WI38 (cell line): Measurements from ENCODE around the gene CCDC88C.

Experiments used
- H3K4me3 ChIP-seq: 2 replicates; pipeline ENCODE4 v1.5.1; 2011; ENCODE audit warnings: low read depth, mild to moderate bottlenecking, control low read depth, low read length
- TF ChIP-seq, protein P1 (sequence below): IDR thresholded peaks from 2 replicates; pipeline ENCODE4 v1.5.1; 2012; ENCODE audit warnings: low read depth, mild to moderate bottlenecking, control low read depth, low read length

Gene CCDC88C

DNA sequence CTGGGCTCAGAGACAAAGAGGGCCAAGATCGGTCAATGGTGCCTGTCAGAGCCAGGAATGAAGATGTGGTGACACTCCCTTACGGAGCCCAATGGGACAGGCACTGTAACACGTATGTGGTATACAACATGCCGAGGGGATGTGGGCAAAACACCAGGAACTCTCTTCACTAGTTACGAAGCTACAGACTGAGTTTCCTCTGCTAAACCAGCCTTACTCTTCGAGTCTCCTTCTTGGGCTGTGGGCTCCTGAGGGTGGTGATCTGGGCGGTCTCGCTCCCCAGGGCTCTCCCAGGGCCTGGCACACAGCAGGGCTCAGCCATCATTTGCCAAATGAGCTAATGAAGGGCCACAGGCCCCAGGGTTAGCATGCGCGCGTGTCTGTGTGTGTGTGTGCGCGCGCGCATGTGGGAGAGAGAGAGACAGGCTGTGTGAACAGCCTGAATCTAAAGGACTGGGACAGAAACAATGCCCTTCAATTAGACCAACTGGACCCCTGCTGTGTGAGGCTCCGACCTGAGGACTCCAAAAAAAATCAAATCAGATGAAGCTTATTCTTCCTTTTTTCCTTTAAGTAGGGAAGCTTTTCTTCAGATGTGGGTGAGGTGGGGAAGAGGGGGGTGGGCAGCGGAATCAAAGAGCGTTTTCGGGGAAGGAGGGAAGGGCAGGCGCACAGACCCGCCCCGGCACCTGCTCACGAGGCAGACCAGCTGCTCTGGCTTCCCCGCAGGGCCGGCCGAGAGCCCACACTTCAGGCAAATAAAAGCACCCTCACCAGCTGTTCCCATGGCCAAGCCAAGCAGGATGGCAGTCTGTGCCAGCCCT is 42.5 kb downstream of the CCDC88C start:
- H3K4me3 ChIP-seq, result no peak overlapping the region

DNA sequence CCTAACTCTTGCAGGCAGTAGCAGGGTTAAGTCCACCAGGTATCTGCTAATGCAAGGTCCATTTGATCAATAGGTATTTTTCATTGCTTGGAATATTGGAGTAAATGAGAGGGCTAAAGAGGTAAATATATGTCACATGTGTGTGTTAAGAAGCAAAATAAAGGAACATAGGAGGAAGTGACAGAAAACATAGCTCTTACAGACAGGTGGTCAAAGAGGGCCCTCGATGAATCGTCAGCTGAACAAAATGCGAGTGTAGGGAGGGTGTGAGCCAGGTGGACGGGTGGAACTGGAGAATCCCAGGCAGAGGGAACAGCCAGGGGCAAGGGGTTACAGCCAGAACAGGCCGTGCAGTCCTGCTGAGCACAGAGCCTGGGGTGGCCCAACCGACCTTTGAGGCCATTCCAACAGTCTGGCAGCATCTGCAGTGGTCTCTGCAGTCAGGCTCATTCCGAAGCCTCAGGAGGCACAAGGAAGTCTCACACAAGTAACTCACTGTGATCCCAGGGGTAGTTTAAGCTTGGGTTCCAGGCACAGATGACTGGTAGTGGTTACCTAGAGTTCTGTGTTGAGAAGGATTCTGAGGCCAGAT is 43.2 kb downstream of the CCDC88C start:
- H3K4me3 ChIP-seq, result no peak overlapping the region
- TF ChIP-seq, protein P1, sequence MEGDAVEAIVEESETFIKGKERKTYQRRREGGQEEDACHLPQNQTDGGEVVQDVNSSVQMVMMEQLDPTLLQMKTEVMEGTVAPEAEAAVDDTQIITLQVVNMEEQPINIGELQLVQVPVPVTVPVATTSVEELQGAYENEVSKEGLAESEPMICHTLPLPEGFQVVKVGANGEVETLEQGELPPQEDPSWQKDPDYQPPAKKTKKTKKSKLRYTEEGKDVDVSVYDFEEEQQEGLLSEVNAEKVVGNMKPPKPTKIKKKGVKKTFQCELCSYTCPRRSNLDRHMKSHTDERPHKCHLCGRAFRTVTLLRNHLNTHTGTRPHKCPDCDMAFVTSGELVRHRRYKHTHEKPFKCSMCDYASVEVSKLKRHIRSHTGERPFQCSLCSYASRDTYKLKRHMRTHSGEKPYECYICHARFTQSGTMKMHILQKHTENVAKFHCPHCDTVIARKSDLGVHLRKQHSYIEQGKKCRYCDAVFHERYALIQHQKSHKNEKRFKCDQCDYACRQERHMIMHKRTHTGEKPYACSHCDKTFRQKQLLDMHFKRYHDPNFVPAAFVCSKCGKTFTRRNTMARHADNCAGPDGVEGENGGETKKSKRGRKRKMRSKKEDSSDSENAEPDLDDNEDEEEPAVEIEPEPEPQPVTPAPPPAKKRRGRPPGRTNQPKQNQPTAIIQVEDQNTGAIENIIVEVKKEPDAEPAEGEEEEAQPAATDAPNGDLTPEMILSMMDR, result no peak

More for the DNA sequence above, 42.5 kb downstream of the CCDC88C start:
- TF ChIP-seq, protein P1, result no peak

- no peak overlapping the region for H3K4me3 ChIP-seq
- TF ChIP-seq, protein P1, result no peak
Measured at GRCh38 chr14:91373591-91374254, 43.9 kb downstream of the CCDC88C start.

DNA sequence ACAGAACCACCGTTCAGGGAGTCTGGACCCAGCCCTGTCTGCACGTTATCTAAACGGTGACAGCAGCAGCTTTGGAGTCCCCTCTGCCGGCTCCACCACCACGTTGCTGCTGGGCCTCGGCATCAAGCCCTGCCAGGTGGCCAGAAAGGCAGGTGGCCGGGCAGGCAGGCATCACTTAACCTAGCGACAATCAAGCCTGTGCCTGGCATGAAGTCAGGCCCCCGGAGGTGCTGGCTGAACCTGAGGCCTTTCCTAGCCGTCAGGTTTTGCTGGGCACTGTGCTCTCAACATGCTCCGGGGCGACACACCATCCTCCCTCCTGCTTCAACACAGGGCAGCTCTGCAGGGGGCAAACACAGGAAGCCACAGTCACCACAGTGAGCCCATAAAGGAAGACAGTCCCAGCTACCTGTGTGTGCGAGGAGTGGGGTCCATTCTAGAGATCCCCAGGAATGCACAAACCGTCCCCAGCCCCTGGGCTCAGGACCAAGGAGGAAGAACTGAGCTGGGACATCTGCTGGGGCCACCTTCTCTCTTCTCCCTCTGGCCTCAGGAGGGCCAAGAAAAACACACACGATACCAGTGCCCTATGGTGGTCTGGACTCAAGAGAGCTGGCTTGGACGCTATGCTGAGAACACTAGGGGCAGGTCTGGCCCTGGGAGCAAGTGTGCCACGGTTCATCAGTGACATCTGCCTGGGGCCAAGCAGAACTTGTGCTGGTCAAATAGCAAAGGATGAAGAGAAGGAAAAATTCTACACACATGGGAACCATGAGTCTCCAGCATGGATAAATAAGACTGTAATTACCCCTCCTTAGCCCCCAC is 44.7 kb downstream of the CCDC88C start:
- TF ChIP-seq, protein P1, result no peak
- no peak overlapping the region for H3K4me3 ChIP-seq

- TF ChIP-seq, protein P1, result no peak
- no peak overlapping the region for H3K4me3 ChIP-seq
Measured at GRCh38 chr14:91371990-91372375, 45.6 kb downstream of the CCDC88C start.

DNA sequence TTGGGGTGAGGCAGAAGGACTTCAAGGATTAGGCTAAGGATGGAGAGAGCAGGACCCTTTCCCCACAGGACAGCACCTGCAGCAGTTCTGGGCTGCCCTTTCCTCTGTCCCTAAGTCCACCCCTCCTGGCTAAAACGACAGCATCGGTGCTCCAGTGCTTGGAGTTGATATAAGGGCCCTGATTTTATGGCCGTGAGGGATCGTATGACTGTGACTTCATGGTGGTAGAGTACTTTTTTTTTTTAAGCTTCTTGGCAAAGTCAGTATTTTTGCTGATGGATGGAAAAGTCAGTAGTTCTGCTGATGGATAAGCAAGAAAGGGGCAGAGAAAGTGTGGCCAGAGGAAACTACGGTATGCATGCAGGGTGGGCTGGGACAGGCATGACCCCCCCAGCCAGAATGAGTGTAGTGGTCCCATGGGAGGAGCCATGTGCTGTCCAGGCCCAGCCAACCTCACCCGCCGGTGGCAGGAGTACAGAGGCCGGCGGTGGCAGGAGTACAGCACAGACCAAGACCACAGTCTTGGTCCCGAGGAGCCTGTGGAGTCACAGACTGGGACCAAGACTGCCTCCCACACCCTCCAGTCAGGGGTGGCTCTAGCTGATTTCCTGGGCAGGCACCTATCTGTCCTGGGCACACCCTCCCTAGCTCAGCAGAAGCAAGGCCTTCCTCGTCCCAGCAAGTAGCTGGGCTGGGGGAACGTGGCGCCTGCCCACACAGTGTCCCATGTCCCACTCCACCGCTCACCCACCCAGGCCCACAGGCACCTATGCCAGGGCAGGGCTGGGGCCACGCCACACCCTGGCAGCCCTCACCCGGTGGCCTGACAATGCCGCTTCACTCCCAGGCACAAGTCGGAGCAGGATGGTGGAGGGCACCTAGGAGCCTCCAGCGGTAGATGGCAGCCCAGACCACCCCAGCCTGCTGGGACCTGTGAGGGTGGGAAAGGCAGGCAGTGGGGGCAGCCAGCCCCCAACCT is 46.3 kb downstream of the CCDC88C start:
- TF ChIP-seq, protein P1, result no peak
- H3K4me3 ChIP-seq, result no peak overlapping the region
